Posterior cingulate gyrus (tissue), 11 donors: ENCODE data around the gene NUCB1.
"Not testable (repeated sequence)": the region's sequence is repeated elsewhere in the genome, so short reads cannot be mapped to it uniquely, and the experiment has no call there.

Source experiments
- DNase-seq, 10 donors: peaks; one replicate each; pipeline versions ENCODE4 v3.0.0 to v3.0.0-alpha.2; 2020 to 2021; ENCODE audit warnings: mixed read lengths in 3 of 10
- intact Hi-C: fragments of 100-400 bp; cut with DNase I; formaldehyde crosslinking; loops from one replicate; pipeline ENCODE4 v1.15.1; 2023

The NUCB1 gene

DNA sequence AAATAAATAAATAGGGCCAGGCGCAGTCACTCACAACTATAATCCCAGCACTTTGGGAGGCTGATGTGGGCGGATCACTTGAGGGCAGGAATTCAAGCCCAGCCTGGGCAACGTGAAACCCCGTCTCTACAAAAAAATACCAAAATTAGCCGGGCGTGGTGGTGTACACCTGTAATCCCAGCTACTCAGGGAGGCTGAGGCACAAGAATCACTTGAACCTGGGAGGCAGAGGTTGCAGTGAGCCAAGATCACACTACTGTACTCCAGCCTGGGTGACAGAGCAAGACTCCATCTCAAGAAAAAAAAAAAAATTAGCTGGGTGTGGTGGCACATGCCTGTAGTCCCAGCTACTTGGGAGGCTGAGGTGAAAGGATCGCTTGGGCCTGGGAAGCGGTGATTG lies 25.8 kb downstream of the NUCB1 start:
- intact Hi-C loops, DNase-seq: not testable (repeated sequence)

DNA sequence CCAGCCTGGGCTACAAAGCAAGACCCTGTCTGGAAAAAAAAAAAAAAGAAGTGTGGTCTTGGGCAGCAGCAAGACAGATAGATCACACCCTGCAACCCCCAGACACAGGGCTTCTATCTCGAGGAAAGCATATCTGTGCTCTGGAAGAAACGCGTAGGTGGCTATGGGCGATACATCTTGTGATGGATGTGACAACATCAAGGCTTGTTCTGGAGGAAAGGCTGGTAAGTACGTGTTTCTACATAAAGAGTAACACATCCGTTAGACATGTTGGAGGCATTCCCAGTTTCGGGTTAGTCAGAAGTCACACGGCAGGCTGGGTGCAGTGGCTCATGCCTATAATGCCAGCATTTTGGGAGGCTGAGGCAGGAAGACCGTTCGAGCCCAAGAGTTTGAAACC lies 26.8 kb downstream of the NUCB1 start:
- intact Hi-C loops = no loop called here
- peak; percentile 9 to 94 (median 56) for DNase-seq

DNA sequence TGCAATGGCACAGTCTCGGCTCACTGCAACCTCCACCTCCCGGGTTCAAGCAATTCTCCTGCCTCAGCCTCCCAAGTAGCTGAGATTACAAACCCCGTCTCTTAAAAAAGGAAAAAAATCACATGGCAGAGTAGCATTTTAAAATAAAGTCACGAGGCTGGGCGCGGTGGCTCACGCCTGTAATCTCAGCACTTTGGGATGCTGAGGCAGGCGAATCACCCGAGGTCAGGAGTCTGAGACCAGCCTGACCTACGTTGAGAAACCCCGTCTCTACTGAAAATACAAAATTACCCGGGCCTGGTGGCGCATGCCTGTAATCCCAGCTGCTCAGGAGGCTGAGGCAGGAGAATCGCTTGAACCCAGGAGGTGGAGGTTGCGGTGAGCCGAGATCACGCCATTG lies 27.6 kb downstream of the NUCB1 start:
- intact Hi-C loops, DNase-seq: not testable (repeated sequence)

DNA sequence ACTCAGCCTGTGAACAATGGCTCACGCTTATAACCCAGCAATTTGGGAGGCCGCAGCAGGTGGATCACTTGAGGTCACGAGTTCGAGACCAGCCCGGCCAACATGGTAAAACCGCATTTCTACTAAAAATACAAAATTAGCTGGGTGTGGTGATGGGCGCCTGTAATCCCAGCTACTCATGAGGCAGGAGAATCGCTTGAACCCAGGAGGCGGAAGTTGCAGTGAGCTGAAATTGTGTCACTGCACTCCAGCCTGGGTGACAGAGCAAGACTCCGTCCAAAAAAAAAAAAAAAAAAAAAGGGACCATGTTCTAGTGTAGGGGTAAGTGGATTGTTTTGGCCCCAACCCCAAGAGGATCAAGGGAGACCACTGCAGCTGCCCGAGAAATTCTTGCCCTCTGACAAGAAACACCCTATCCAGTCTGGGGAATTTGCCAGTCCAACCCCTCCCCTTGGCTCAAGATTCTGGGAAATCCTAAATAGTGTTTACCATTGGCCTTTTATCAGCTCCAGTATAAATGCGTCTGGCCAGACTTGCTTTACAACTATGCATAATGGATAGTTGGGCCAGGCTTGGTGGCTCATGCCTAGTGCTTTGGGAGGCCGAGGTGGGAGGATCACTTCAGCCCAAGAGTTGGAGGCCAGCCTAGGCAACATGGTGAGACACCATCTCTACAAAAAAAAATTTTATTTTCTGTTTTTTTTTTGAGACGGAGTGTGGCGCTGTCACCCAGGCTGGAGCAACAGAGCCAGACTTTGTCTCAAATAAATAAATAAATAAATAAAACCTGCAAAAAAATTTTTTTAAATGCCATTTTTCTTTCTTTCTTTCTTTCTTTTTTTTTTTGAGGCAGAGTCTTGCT lies 28.3 kb downstream of the NUCB1 start:
- DNase-seq = no peak
- intact Hi-C loops = no loop called here

DNA sequence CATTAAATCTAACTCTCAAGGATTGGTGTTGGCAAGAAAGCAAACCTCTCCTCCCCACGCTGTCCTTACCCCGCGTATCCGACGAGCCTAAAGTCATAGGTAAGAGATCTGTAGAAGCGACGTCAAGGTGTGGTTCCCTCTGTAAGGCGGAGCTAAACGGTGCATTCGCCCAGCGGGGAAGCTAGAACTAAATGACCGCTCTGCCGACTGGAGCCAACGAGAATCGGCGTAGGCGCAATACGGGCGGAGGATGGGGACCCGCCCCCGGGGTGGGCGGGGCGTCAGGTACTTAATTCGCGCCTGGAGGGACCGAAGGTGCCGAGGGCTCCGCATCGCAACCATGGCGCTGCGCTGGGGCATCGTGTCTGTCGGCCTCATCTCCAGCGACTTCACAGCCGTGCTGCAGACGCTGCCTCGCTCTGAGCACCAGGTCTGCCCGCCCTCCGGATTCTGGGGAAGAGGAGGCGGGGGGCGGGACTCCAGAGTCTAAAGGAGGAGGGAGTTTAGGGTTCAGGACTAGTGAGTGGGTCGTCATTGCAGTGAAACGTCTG lies 33.3 kb downstream of the NUCB1 start, which contains the start of gene DHDH:
TSS of gene DHDH (plus strand) at position 318 of the 551 bp plus-strand sequence. CDS start at position 341, 23 bp downstream.
- DNase-seq = peak; percentile 36 to 96 (median 72)
- intact Hi-C loops = no loop called here

DNA sequence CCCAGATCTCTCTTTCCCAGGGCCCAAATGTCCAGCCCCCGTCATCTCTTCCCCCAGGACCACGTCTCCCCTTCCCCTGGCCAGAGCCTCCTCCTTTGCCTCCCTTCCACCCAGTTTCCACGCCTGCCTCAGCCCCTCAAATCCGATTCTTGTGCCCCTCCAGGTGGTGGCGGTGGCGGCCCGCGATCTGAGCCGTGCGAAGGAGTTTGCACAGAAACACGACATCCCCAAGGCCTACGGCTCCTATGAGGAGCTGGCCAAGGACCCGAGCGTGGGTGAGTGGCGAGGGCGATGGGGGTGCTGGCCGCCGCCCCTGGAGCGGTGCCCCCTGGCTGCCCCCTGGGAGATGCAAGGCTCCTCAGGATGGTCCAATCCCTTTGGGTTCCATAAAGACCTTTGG lies 34.7 kb downstream of the NUCB1 start:
- intact Hi-C loops = no loop called here
- DNase-seq = no peak

DNA sequence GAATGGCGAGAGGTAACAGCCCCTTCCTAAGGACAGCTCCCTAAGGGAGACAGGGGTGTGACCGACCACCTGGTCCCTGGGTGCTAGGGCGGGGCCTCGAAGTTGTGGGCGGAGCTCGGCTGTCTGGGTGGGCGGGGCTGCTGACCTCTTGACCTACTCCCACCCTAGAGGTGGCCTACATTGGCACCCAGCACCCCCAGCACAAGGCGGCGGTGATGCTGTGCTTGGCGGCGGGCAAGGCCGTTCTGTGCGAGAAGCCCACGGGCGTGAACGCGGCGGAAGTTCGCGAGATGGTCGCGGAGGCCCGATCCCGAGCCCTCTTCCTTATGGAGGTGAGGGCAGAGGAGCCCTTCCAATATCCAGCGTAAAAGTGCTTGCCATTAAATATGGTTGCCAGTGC lies 35.8 kb downstream of the NUCB1 start:
- intact Hi-C loops = no loop called here
- no peak for DNase-seq

DNA sequence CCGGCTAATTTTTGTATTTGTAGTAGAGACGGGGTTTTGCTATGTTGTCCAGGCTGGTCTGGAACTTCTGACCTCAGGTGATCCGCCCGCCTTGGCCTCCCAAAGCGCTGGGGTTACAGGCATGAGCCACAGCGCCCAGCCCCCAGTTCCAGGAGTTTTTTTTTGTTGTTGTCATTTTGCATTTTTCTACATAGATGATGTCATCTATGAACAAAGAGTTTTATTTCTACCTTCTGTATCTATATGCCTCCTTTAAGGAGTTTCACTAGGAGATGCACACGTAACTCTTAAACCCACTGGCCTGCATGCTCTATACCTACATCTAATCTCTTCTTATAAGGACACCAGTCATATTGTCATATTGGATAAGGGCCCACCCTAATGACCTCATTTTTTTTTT lies 38.1 kb downstream of the NUCB1 start:
- DNase-seq = no peak
- intact Hi-C loops = no loop called here

DNA sequence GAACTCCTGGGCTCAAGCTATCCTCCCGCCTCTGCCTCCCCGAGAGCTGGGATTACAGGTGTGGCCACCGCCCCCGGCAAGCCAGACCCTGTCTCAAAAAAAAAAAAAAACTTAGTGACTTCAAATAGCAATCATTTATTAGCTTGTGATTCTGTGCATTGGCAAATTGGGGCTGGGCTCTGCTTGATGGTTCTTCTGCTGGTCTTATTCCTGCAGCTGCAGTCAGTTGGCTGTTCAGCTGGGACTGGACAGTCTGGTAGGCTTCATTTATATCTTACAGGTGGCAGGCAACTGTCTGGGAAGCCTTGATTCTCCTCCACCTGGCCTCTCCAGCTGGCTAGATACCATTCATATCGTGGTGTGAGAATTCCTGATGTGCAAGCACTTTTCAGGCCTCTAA lies 40.8 kb downstream of the NUCB1 start:
- no peak for DNase-seq

DNA sequence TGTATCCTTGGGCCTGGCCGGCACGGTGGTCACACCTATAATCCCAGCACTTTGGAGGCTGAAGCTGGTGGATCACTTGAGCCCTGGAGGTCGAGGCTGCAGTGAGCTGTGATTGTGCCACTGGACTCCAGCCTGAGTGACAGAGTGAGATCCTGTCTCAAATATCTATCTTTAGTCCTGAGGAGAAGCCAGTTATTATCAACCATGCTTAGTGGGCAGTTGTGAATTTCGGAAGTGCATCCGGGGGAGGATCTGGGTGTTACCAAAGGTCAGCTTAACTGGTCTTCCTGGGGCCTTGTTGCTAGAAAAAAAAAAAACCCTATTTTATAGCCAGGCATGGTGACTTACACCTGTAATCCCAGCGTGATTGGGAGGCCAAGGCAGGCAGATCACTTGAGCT lies 43.0 kb downstream of the NUCB1 start:
- intact Hi-C loops = no loop called here
- no peak for DNase-seq

More for the DNA sequence above, 40.8 kb downstream of the NUCB1 start:
- intact Hi-C loops = no loop called here

DNA sequence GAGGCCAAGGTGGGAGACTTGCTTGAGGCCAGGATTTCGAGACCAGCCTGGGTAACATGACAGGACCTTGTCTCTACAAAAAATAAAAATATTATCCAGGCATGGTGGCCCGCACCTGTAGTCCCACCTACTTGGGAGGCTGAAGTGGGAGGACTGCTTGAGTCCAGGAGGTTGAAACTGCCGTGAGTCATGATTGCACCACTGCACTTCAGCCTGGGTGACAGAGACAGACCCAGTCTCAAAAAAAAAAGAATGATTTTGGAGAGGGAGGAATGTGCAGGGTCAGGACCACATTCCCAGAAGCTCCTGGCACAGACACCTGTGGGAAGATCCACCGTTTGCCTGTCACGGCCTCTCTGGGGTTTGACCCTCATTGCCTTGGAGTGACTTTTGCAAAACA lies 45.3 kb downstream of the NUCB1 start:
- intact Hi-C loops = no loop called here
- no peak for DNase-seq

DNA sequence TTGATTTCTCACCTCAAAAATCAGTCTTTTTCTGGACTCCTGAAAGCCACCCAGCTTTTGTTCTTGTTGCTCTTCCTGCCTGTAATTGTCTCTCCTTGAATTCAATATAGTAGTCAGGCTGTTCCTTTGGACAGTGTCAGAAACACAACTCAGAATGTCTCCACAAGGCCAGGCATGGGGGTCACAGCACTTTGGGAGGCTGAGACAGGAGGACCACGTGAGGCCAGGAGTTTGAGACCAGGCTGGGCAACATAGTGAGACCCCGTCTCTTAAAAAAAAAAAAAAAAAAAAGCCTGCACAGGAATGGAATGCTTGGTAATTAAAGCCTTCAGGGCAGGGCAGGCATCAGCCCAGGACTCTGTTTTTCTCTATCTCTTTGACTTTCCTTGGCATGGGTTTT lies 45.7 kb downstream of the NUCB1 start:
- intact Hi-C loops = no loop called here
- no peak for DNase-seq

DNA sequence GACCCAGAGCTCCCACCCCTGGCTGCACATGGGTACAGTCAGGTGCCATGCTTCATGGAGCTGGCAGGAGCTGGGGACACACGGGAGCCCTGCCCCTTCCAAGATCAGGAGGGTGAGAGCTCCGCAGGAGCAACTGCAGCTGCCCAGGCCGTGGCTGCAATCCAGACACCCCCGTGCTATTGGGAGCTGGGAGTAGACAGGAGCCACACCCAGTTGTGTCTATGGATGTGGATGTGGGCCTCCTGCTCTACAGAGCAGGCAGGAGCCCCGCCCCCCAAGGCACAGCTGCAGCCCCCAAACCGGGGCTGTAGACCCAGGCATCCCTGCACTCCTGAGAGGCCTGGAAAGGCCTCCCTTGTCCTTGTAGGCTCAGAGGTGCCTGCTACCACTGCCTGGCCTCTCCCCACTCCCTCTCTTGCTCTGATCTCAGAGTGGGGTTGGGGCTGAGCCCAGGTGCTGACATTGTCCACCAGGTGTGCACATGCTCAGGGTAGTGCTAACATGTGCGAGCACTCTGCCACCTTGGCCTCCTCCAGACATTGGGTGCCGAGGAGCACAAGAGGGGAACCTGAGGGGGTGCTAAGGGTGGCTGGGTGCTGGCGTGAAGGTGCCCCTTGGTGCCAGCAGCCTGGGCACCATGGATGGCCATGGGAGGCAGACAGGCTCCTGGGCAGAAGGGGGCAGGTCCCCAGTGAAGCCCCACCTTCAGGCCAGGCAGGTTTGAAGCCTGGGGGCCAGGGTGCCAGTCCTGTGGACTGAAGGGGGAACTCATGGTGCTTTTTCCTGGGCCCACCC lies 46.5 kb downstream of the NUCB1 start:
- intact Hi-C loops = no loop called here
- DNase-seq = no peak

DNA sequence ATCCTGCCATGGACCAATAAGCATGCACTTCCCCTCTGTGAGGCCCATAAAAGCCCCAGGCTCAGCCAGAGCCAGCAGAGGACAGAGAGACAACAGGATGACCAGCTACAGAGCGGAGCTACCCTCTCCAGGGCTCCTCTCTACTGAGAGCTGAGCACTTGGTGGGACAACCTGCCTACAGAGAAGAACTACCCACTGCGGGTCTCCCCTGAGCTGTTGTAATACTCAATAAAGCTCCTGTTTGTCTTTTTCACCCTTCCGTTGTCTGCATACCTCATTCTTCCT lies 47.1 kb downstream of the NUCB1 start:
- intact Hi-C loops = no loop called here

DNA sequence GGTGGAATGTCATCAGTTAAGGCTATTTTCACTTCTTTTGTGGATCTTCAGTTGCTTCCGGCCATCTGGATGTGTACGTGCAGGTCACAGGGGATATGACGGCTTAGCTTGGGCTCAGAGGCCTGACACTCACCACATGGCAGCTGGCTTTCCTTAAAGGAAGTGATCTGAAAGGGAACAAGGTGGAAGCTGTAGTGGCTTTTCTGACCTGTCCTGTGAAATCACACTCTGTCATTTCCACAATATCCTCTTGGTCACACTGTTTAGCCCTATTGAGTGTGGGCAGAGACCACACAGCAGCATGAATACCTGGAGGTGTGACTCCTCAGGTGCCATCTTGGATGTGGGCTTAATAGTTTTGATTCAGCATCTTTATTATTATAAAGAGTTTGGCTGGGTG lies 50.0 kb downstream of the NUCB1 start:
- intact Hi-C loops = no loop called here
- DNase-seq = no peak

More for the DNA sequence above, 47.1 kb downstream of the NUCB1 start:
- DNase-seq = no peak

DNA sequence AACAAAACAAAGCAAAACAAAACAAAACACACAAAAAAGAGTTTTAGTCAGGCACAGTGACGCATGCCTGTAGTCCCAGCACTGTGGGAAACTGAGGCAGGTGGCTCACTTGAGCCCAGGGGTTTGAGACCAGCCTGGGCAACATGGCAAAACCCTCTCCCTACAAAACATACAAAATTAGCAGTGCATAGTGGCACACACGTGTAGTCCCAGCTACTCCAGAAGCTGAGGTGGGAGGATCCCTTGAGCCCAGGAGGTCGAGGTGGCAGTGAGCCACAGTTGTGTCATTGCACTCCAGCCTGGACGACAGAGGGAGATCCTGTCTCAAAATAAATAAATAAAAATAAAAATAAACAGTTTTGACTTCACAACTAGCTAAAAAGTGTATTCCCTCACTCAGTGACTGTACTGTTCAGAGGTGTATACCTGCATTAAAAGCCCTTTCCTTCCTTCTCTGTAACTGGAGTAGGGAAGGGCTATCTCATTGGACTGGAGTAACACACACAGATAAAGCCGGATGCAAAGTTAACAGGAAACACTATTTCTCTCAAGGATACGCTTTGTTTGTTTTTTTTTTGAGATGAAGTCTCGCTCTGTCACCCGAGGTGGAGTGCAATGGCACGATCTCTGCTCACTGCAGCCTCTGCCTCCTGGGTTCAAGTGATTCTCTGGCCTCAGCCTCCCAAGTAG lies 50.9 kb downstream of the NUCB1 start:
- intact Hi-C loops = no loop called here
- DNase-seq = no peak

DNA sequence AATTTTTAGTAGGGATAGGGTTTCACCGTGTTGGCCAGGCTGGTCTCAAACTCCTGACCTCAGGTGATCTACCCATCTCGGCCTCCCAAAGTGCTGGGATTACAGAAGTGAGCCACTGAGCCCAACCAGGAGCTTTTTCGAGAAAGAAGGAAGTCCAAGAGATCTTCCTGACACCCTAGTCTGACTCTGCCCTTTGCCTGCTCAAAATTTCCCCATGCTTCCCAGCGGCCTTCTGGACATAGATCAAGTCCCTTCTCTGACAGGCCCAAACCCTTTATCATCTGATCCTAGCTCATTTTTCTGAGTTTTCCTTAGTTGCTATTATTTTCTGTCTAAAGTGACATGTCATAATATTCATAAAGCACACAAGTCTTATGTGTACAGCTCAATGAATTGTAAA lies 53.0 kb downstream of the NUCB1 start:
- DNase-seq = no peak
- intact Hi-C loops = no loop called here

DNA sequence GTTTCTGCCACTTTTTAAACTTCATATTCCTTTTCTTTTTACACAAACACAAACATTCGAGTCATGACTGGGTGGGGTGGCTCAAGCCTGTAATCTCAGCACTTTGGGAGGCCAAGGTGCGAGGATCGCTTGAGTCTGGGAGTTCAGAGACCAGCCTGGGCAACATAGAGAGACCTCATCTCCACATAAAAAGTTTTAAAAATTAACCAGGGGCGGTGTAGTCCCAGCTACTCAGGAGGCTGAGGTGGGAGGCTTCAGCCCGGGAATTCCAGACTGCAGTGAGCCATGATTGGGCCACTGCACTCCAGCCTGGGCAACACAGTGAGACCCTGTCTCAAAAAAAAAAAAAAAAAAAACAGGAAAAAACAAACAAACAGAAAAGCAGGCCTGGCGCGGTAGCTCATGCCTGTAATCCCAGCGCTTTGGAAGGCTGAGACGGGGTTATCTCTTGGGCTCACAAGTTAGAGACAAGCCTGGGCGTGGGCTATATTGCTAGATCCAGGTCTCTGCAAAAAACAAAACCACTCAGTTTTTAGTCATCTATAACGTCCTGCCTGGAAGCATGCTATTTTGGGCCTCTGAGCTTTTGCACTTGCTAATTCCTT lies 54.0 kb downstream of the NUCB1 start:
- intact Hi-C loops = no loop called here

DNA sequence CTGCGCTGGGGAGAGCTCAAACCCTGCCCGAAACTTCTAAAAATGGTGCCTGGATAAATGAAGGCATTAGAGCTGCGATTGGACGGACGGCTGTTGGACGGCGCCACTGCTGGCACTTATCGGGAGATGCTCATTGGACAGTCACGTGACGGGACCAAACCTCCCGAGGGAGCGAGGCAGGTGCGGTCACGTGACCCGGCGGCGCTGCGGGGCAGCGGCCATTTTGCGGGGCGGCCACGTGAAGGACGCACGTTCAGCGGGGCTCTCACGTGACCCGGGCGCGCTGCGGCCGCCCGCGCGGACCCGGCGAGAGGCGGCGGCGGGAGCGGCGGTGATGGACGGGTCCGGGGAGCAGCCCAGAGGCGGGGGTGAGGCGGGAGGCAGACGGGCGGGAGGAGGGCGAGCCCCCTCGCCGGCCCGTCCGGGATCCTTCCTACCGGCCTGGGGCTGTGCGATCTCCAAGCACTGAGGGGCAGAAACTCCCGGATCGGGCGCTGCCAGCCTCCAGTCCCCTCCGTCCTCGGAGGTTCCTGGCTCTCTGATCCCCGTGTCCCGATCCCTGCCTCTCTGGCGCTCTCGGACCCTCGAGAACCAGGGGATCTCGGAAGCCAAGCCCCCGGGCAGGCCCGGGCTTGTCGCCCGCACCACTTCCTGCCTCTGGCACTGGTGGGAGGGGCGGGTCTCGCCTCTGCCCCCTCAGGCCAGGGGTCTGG lies 54.6 kb downstream of the NUCB1 start, which contains the start of gene BAX:
TSS of gene BAX (plus strand) at position 281 of the 713 bp plus-strand sequence. CDS start at position 335, 54 bp downstream.
- peak; percentile 94 to 99 (median 96) for DNase-seq
- intact Hi-C loops = no loop called here

More for the DNA sequence above, 54.0 kb downstream of the NUCB1 start:
- DNase-seq = no peak
